Kidney epithelial cell (primary cell): ENCODE data around the gene PHLPP1. TPM values are rescaled to one million over a fixed set of nuclear protein-coding genes. Genes with fewer than 3 reads are reported as not detected.

Experiments
- DNase-seq: peaks from one replicate; pipeline ENCODE4 v3.0.0-alpha.2; 2010; ENCODE audit warnings: low read depth
- H3K27me3 ChIP-seq: 2 replicates; pipeline ENCODE4 v1.6.0; 2011; ENCODE audit warnings: low read length; ENCODE audit not compliant: control insufficient read depth, insufficient read depth
- H3K36me3 ChIP-seq: 2 replicates; pipeline ENCODE4 v1.5.1; 2011; ENCODE audit warnings: low read length; ENCODE audit not compliant: control insufficient read depth, insufficient read depth
- H3K4me3 ChIP-seq: 2 replicates; pipeline ENCODE4 v1.5.1; 2011; ENCODE audit warnings: low read depth, mild to moderate bottlenecking, control low read depth, low read length
- total RNA-seq: library from RNA; depleted of rRNA; stranded (reverse); fragments of >200 nt; gene quantifications from 2 replicates; pipeline ENCODE4 v1.2.3, GENCODE V29; 2015
- TF ChIP-seq, protein P1 (sequence below): IDR thresholded peaks from 2 replicates; pipeline ENCODE4 v1.5.1; 2011; ENCODE audit warnings: mild to moderate bottlenecking, moderate library complexity, low read length, control low read depth, inconsistent platforms; ENCODE audit not compliant: insufficient read depth, poor library complexity, severe bottlenecking

PHLPP1 gene
- total RNA-seq, 1 donor from 2014 or later, result 4.4 TPM

DNA sequence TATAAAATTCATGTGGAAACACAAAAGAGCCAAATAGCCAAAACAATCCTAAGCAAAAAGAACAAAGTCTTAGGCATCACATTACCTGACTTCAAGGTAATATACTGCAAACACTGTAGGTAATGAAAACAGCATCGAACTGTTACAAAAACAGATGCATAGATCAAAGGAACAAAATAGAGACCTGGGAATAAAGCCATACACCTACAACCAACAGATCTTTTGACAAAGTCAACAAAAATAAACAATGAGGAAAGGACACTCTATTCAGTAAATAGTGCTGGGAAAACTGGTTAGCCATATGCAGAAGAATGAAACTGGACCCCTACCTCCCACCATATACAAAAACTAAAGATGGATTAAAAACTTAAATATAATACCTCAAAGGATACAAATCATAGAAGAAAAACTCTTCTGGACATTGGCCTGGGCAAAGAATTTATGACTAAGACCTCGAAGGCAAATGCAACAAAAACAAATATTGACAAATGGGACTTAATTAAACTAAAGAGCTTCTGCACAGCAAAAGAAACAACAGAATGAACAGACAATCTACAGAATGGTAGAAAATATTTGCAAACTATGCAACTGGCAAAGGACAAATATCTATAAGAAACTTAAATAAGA lies 218.0 kb downstream of the PHLPP1 start:
- H3K36me3 ChIP-seq, result no peaks in the 10 kb centered on the region

GRCh38 chr18:62935994-62936393 lies 220.7 kb downstream of the PHLPP1 start:
- no peaks in the 10 kb centered on the region for H3K27me3 ChIP-seq
- no peak overlapping the region for H3K4me3 ChIP-seq
- no peaks in the 10 kb centered on the region for H3K36me3 ChIP-seq
- DNase-seq, result no peak
- TF ChIP-seq, protein P1, sequence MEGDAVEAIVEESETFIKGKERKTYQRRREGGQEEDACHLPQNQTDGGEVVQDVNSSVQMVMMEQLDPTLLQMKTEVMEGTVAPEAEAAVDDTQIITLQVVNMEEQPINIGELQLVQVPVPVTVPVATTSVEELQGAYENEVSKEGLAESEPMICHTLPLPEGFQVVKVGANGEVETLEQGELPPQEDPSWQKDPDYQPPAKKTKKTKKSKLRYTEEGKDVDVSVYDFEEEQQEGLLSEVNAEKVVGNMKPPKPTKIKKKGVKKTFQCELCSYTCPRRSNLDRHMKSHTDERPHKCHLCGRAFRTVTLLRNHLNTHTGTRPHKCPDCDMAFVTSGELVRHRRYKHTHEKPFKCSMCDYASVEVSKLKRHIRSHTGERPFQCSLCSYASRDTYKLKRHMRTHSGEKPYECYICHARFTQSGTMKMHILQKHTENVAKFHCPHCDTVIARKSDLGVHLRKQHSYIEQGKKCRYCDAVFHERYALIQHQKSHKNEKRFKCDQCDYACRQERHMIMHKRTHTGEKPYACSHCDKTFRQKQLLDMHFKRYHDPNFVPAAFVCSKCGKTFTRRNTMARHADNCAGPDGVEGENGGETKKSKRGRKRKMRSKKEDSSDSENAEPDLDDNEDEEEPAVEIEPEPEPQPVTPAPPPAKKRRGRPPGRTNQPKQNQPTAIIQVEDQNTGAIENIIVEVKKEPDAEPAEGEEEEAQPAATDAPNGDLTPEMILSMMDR, result no peak

More for the DNA sequence above, 218.0 kb downstream of the PHLPP1 start:
- H3K27me3 ChIP-seq, result no peaks in the 10 kb centered on the region
- DNase-seq, result no peak
- TF ChIP-seq, protein P1, result no peak
- H3K4me3 ChIP-seq, result no peak overlapping the region

DNA sequence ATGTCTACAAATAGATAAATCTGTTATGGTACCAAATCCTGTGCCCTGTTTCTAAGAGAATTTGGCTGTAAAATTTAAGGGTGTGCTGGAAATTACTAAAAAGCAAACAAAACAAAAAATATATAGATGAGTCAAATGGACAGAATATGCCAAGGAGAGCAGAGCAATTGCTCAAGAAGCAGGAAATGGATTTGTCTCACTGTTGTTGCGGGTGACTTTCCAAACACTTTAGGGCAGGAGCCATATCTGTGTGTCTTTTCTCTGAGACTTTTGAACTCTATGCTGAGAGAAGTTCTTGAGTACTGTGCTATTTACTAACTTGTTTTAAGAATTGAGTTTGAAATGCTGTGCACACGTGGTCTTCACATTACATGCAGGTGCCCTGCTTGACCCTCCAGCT lies 221.7 kb downstream of the PHLPP1 start:
- DNase-seq, result no peak
- Histone ChIP-seq H3K36me3 (no peaks in the 10 kb centered on the region), H3K4me3 (no peak overlapping the region), H3K27me3 (no peaks in the 10 kb centered on the region)
- TF ChIP-seq, protein P1, result no peak

DNA sequence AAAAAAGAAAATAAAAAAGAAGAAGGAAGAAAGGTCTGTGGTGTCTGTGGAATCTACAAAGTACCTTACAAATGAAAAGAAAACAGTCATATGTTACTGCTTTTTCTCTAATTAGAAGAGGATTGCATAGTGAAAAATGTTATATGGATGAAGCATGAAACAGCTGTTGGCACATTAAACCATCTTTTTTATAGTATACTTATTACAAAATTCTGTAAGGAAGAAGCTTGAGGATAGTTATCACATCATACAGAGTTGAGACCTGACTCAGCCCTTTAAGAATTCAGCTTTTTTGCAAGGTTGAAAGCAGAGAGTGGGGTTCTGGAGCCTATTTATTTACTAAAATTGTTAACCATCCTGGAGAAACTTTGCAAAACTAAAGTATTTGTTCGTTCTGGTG lies 222.7 kb downstream of the PHLPP1 start:
- H3K4me3 ChIP-seq, result no peak overlapping the region
- DNase-seq, result no peak
- TF ChIP-seq, protein P1, result no peak
- H3K27me3 ChIP-seq, result no peaks in the 10 kb centered on the region
- H3K36me3 ChIP-seq, result no peaks in the 10 kb centered on the region

GRCh38 chr18:62938487-62938886 lies 223.1 kb downstream of the PHLPP1 start:
- H3K36me3 ChIP-seq, result no peaks in the 10 kb centered on the region
- TF ChIP-seq, protein P1, result no peak
- H3K4me3 ChIP-seq, result no peak overlapping the region
- DNase-seq, result no peak
- no peaks in the 10 kb centered on the region for H3K27me3 ChIP-seq

- Histone ChIP-seq H3K4me3 (no peak overlapping the region), H3K27me3 (no peaks in the 10 kb centered on the region), H3K36me3 (no peaks in the 10 kb centered on the region)
- TF ChIP-seq, protein P1, result no peak
- DNase-seq, result no peak
These were observed 224.1 kb downstream of the PHLPP1 start for GRCh38 chr18:62939433-62939832.
